Panc1 (cell line): ENCODE data around the gene POU2AF1.

Experiments used
- POLR2AphosphoS5 ChIP-seq: IDR thresholded peaks from 2 replicates; pipeline ENCODE4 v1.6.1; 2012; ENCODE audit warnings: mild to moderate bottlenecking, low read depth, low read length, moderate library complexity
- TCF7L2 ChIP-seq: IDR thresholded peaks from 2 replicates; pipeline ENCODE4 v1.6.1; 2011; ENCODE audit warnings: mild to moderate bottlenecking, low read depth, low read length, inconsistent platforms
- TF ChIP-seq, protein P1 (sequence below): fragments of 450-650 bp; IDR thresholded peaks from 2 replicates; pipeline ENCODE4 v1.5.1; 2017; ENCODE audit warnings: mild to moderate bottlenecking
- TF ChIP-seq, protein P2 (sequence below), 2 experiments: IDR thresholded peaks; 2 replicates each; pipeline ENCODE4 v1.6.1; 2011 to 2012; ENCODE audit warnings: low read depth in 2 of 2, control low read depth in 1 of 2, low read length in 1 of 2, mild to moderate bottlenecking in 1 of 2, moderate library complexity in 1 of 2; ENCODE audit not compliant: insufficient read depth in 1 of 2

DNA sequence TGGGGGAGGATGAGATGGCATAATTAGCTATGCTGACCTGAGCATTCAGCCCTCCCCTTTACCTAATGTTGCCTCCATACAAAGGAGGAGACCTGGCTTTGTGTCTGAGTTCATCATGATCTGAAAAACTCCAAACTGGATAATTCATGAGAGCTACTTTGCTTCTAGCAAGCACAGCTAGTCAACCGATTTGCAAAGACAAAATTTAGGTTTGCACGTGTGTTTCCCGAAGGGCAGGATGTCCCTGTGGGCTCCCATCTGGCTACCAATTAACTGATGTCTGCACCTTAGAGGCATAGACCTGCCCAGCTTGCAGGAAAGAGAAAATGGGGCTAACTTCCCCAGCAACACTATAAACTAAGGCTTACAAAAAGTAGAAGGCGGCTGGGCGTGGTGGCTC, 42.2 kb upstream of the POU2AF1 start:
- TF ChIP-seq, protein P1, sequence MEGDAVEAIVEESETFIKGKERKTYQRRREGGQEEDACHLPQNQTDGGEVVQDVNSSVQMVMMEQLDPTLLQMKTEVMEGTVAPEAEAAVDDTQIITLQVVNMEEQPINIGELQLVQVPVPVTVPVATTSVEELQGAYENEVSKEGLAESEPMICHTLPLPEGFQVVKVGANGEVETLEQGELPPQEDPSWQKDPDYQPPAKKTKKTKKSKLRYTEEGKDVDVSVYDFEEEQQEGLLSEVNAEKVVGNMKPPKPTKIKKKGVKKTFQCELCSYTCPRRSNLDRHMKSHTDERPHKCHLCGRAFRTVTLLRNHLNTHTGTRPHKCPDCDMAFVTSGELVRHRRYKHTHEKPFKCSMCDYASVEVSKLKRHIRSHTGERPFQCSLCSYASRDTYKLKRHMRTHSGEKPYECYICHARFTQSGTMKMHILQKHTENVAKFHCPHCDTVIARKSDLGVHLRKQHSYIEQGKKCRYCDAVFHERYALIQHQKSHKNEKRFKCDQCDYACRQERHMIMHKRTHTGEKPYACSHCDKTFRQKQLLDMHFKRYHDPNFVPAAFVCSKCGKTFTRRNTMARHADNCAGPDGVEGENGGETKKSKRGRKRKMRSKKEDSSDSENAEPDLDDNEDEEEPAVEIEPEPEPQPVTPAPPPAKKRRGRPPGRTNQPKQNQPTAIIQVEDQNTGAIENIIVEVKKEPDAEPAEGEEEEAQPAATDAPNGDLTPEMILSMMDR, result no peak
- TF ChIP-seq POLR2AphosphoS5, result no peak
- TF ChIP-seq, protein P2, sequence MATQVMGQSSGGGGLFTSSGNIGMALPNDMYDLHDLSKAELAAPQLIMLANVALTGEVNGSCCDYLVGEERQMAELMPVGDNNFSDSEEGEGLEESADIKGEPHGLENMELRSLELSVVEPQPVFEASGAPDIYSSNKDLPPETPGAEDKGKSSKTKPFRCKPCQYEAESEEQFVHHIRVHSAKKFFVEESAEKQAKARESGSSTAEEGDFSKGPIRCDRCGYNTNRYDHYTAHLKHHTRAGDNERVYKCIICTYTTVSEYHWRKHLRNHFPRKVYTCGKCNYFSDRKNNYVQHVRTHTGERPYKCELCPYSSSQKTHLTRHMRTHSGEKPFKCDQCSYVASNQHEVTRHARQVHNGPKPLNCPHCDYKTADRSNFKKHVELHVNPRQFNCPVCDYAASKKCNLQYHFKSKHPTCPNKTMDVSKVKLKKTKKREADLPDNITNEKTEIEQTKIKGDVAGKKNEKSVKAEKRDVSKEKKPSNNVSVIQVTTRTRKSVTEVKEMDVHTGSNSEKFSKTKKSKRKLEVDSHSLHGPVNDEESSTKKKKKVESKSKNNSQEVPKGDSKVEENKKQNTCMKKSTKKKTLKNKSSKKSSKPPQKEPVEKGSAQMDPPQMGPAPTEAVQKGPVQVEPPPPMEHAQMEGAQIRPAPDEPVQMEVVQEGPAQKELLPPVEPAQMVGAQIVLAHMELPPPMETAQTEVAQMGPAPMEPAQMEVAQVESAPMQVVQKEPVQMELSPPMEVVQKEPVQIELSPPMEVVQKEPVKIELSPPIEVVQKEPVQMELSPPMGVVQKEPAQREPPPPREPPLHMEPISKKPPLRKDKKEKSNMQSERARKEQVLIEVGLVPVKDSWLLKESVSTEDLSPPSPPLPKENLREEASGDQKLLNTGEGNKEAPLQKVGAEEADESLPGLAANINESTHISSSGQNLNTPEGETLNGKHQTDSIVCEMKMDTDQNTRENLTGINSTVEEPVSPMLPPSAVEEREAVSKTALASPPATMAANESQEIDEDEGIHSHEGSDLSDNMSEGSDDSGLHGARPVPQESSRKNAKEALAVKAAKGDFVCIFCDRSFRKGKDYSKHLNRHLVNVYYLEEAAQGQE (IDR thresholded peaks at IDR 0.05; ENCODE audit: insufficient read depth in 1 of 2, low read depth in 2 of 2, low read length in 1 of 2), result no peak
- no peak for TF ChIP-seq TCF7L2
